Measurements from ENCODE around the gene ZIK1. TPM values are rescaled to one million over a fixed set of nuclear protein-coding genes. Genes with fewer than 3 reads are reported as not detected.
A peak's percentile ranks its signal among the peaks of the same experiment; 100 is the strongest.

Gene ZIK1
- total RNA-seq, 1 donor from 2014 or later, result 2.8 TPM

DNA sequence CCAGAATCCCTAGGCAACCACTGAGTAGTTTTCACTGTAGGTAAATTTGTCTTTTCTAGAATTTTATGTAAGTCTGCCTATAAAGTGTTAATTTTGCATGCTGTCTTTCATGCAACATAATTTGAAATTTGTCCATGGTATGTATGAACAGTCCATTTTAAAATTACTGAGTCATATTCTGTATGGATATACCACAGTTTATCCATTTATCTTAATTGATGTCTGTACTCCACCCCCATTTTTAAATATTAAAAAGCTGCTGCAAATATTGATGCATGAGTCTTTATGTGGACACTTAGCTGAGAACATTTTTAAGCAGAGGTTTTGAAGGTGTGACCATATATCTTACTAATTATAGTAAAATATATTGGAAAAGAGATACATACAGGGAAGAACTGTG lies 39.1 kb downstream of the ZIK1 start:
- H3K27me3 Mint-ChIP-seq, result no peaks in the 10 kb centered on the region
- no peak overlapping the region for H3K27ac Mint-ChIP-seq
- intact Hi-C loops (cut with micrococcal nuclease), result no loop called here
- no peak overlapping the region for H3K4me3 Mint-ChIP-seq
- H3K36me3 Mint-ChIP-seq (ENCODE audit: low read depth), result peaks cover 66% of the 10 kb centered on the region
- no peaks in the 10 kb centered on the region for H3K4me1 Mint-ChIP-seq
- DNase-seq, result no peak
- peaks cover 24% of the 10 kb centered on the region for H3K9me3 Mint-ChIP-seq

DNA sequence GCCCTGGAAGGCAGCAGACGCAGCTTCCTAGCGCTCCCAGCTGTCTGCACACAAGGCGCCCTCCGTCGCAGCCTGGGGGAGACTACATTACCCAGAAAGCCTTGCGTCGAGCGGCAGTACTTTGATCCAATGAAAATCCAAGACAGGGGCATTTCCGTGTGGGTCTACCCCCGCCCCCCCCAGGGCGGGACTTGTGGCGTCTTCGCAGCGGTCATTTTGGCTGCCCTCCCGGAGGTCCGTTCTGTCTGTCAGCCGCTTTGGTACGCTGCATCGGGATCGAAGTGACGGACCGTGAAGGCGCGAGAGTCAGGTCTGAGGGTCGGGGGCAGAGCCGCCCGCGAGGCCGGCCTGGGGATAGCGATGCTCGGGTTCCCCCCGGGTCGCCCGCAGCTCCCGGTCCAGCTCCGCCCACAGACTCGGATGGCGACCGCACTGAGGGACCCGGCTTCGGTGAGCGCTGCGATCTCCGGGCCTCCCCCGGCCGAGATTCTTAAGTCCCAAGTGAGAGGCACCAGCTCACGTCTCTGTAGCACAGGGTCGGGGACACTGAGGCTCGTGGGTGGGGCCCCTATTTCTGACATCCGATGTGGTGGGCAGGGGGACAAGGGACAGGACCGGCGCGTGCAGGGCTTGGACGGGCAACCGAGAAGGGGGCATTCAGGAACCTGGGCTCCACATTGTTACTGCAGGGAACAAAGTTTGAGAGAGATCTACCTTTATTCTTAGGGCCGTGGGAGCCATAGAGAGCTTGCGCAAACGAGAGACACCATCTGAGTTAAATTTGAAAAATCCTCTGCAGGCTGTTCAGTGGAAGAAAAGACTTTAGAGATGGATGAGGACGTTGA lies 49.3 kb downstream of the ZIK1 start, which contains the start of gene ZNF211:
TSS of gene ZNF211 (plus strand) at position 182 of the 845 bp plus-strand sequence. CDS start at position 361, 179 bp downstream.
- H3K4me1 Mint-ChIP-seq, result peaks cover 14% of the 10 kb centered on the region
- intact Hi-C loops (cut with micrococcal nuclease), result loop anchor here (1.0 to 10.0 kb wide), 6 partner anchors 19 to 352 kb away; partner anchors contain the start of genes ZNF134, ZNF416, ZNF460 and ZNF548
- peaks cover 35% of the 10 kb centered on the region for H3K9me3 Mint-ChIP-seq
- H3K27ac Mint-ChIP-seq, result peak within 1 kb of the TSS; percentile 87
- H3K36me3 Mint-ChIP-seq (ENCODE audit: low read depth), result peaks cover 49% of the 10 kb centered on the region
- peak; percentile 95 for DNase-seq
- H3K4me3 Mint-ChIP-seq, result peak within 1 kb of the TSS; percentile 87
- no peaks in the 10 kb centered on the region for H3K27me3 Mint-ChIP-seq

DNA sequence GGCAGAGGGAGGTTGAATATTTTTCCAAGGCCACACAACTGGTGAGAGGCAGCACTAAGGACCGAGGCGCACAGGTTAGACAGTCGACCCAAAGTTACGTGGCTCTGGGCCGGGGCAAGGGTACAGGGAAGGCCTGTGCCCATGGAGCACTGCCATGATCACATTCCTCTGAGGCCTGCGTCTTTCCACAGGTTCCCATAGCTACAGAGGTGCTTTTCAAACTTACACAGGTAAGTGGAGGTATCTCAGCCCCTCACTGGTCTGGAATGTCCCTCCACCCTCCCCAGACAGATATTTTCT lies 49.8 kb downstream of the ZIK1 start:
- Mint-ChIP-seq H3K4me1 (peaks cover 14% of the 10 kb centered on the region), H3K36me3 (ENCODE audit: low read depth) (peaks cover 54% of the 10 kb centered on the region), H3K27ac (peak overlapping the region; percentile 87), H3K4me3 (peak overlapping the region; percentile 87), H3K9me3 (peaks cover 35% of the 10 kb centered on the region), H3K27me3 (no peaks in the 10 kb centered on the region)
- intact Hi-C loops (cut with micrococcal nuclease), result loop anchor here (1.0 to 10.0 kb wide), 6 partner anchors 19 to 353 kb away; partner anchors contain the start of genes ZNF134, ZNF416, ZNF460 and ZNF548
- no peak for DNase-seq

DNA sequence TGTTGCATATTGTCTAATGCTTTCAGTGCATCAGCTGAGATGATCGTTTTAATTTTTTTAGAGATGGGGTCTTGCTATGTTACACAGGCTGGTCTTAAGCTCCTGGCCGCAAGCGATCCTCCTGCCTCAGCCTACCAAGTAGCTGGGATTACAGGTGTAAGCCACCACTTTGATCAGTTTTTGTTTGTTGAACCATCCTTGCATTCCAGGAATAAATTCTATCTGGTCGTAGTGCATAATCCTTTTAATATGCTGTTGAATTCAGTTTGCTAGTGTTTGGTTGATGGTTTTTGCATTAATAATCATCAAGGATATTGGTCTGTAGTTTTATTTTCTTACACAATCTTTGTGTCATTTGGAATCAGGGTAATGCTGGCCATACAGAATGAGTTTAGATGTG lies 53.4 kb downstream of the ZIK1 start:
- Mint-ChIP-seq H3K27me3 (no peaks in the 10 kb centered on the region), H3K4me3 (no peak overlapping the region), H3K9me3 (peaks cover 41% of the 10 kb centered on the region), H3K27ac (no peak overlapping the region), H3K36me3 (ENCODE audit: low read depth) (peaks cover 86% of the 10 kb centered on the region), H3K4me1 (peaks cover 14% of the 10 kb centered on the region)
- intact Hi-C loops (cut with micrococcal nuclease), result loop anchor here (10.0 kb wide), 1 partner anchor 143 kb away; the partner anchor contains the start of gene ZNF773
- no peak for DNase-seq

DNA sequence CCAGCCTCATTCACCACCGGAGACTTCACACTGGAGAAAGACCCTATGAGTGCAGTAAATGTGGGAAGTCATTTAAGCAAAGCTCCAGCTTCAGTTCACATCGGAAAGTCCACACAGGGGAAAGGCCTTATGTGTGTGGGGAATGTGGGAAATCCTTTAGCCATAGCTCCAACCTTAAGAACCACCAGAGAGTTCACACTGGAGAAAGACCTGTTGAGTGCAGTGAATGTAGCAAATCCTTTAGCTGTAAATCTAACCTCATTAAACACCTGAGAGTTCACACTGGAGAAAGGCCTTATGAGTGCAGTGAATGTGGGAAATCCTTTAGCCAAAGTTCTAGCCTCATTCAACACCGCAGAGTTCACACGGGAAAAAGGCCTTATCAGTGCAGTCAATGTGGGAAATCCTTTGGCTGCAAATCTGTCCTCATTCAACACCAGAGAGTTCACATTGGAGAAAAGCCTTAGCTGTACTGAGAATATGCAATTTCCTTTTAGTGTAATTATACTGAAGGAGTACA lies 57.8 kb downstream of the ZIK1 start:
- Mint-ChIP-seq H3K27me3 (no peaks in the 10 kb centered on the region), H3K36me3 (ENCODE audit: low read depth) (peaks cover 73% of the 10 kb centered on the region), H3K4me1 (no peaks in the 10 kb centered on the region), H3K9me3 (peaks cover 40% of the 10 kb centered on the region), H3K27ac (no peak overlapping the region), H3K4me3 (no peak overlapping the region)
- intact Hi-C loops (cut with micrococcal nuclease), result no loop called here
- no peak for DNase-seq

DNA sequence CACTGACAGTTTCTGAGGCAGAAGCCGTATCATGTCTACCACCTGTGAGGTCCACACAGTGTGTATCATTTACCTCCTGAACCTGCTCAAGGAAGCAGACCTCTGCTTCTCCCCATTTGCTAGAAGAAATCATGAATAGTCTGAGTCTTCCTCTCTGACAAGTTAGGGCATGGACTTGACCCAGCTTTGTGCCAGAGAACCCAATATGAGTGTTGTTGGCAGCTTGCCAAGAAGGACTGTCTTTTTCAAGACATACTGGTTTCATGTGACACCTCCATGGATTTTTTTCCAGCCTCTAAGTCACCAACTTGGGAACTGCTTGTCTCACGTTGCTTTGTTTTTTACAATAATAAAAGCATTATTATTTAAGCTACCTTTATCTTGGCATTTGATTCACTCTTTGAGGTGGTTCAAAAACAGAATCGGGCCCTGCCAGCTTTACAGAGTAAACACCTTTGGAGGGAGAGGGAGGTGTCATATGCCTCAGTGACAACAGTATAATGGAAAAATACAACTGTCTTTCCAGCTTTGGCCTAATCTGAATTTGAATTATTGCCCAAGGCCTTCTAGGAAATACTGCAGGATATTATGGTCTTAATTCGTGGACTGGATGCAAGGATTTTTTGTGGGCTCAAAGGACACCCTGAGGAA lies 58.6 kb downstream of the ZIK1 start:
- Mint-ChIP-seq H3K27ac (no peak overlapping the region), H3K4me1 (no peaks in the 10 kb centered on the region), H3K27me3 (no peaks in the 10 kb centered on the region), H3K36me3 (ENCODE audit: low read depth) (peaks cover 65% of the 10 kb centered on the region), H3K4me3 (no peak overlapping the region), H3K9me3 (peaks cover 41% of the 10 kb centered on the region)
- no peak for DNase-seq
- intact Hi-C loops (cut with micrococcal nuclease), result no loop called here

Other genes with a start within 250 kb of the ZIK1 start
- gene ZNF304, start 232.9 kb upstream of the ZIK1 start, total RNA-seq, result 5.3 and 5.8 TPM in 2 replicates
- 4.1 and 4.3 TPM in 2 replicates for gene TRAPPC2B, start 220.6 kb upstream of the ZIK1 start, total RNA-seq
- gene ZNF547, start 220.6 kb upstream of the ZIK1 start, total RNA-seq, result 1.3 and 1.6 TPM in 2 replicates
- gene ZNF548, start 194.3 kb upstream of the ZIK1 start, total RNA-seq, result 10.6 and 12.7 TPM in 2 replicates
- gene ZNF17, start 173.0 kb upstream of the ZIK1 start, total RNA-seq, result 7.4 and 7.8 TPM in 2 replicates
- 22.5 and 26.5 TPM in 2 replicates for gene ZNF749, start 148.8 kb upstream of the ZIK1 start, total RNA-seq
- not detected in 2 replicates for gene VN1R1, start 127.0 kb upstream of the ZIK1 start, total RNA-seq
- 2.5 and 2.8 TPM in 2 replicates for gene ZNF772, start 106.6 kb upstream of the ZIK1 start, total RNA-seq
- 4.6 and 4.9 TPM in 2 replicates for gene ZNF419, start 96.4 kb upstream of the ZIK1 start, total RNA-seq
- 4.9 and 5.1 TPM in 2 replicates for gene ZNF773, start 84.2 kb upstream of the ZIK1 start, total RNA-seq
- gene ZNF549, start 56.8 kb upstream of the ZIK1 start, total RNA-seq, result 4.0 and 4.9 TPM in 2 replicates
- gene ZNF550, start 24.3 kb upstream of the ZIK1 start, total RNA-seq, result 7.4 and 9.3 TPM in 2 replicates
- gene ZNF416, start 5.2 kb upstream of the ZIK1 start, total RNA-seq, result 3.4 and 3.5 TPM in 2 replicates
- gene ZNF530, start 15.7 kb downstream of the ZIK1 start, total RNA-seq, result 4.5 and 5.7 TPM in 2 replicates
- gene ZNF134, start 30.1 kb downstream of the ZIK1 start, total RNA-seq, result 7.2 and 9.1 TPM in 2 replicates
- 7.7 and 10.0 TPM in 2 replicates for gene ZNF211, start 49.0 kb downstream of the ZIK1 start, total RNA-seq
- not detected in 2 replicates for gene ZSCAN4, start 84.8 kb downstream of the ZIK1 start, total RNA-seq
- gene ZNF551, start 97.8 kb downstream of the ZIK1 start, total RNA-seq, result 10.0 and 10.7 TPM in 2 replicates
- gene ZNF154, start 125.1 kb downstream of the ZIK1 start, total RNA-seq, result 3.1 and 3.9 TPM in 2 replicates
- gene ZNF671, start 143.5 kb downstream of the ZIK1 start, total RNA-seq, result 5.1 and 5.5 TPM in 2 replicates
- 7.5 and 7.9 TPM in 2 replicates for gene ZNF776, start 162.7 kb downstream of the ZIK1 start, total RNA-seq
- gene ZNF586, start 185.5 kb downstream of the ZIK1 start, total RNA-seq, result 11.5 and 13.5 TPM in 2 replicates
- 9.2 and 9.8 TPM in 2 replicates for gene ZNF552, start 230.8 kb downstream of the ZIK1 start, total RNA-seq
- gene ZNF587B, start 246.2 kb downstream of the ZIK1 start, total RNA-seq, result 25.5 and 27.5 TPM in 2 replicates